Measurements from ENCODE around the gene SERPINB8.

SERPINB8 gene

DNA sequence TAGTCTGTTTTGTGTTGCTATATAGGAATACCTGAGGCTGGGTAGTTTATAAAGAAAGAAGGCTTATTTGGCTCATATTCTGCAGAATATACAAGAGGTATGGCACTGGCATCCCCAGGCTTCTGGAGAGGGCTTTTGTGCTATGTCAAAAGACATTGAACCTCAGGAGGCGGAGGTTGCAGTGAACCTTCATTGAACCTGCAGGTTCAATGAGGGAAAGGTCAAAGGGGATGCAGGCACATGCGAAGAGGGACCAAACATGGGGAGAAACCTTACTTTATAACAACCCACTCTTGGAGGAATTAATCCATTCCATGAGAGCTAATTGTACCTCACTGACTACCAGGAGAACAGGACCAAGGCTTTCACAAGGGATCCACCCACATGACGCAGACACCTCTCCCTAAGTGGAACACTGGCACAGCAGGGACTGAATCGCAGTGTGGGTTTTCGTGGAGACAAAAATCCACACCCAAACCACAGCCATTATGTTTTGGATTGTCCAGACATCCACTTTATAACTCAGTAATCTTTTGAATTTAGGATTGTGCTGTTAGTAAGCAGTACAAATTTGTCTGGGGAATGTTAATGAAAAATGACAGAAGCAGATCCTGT, 4.1 kb upstream of the SERPINB8 start:
- no peak for DNase-seq (ENCODE audit: low read depth)

DNA sequence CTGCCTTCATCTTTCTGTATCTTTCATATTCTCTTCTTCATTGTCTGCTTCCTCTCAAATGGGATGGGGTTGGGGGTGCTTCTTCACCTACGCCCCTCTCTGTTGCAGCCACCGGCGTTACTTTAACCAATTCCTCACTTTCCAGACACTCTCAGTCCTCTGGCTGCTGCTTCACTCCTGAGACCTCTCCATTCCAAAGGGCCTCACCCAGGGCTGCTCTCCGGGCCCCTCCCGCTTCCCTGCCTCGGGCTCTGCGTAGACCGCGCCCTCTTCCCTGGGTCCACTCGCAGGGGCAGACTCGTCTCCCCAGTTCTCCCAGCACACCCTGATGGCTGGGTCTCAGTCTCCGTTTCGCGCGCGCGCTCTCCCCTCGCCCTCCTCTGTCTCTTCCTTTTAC, 926 bp downstream of the SERPINB8 start:
- no peak for DNase-seq (ENCODE audit: low read depth)

DNA sequence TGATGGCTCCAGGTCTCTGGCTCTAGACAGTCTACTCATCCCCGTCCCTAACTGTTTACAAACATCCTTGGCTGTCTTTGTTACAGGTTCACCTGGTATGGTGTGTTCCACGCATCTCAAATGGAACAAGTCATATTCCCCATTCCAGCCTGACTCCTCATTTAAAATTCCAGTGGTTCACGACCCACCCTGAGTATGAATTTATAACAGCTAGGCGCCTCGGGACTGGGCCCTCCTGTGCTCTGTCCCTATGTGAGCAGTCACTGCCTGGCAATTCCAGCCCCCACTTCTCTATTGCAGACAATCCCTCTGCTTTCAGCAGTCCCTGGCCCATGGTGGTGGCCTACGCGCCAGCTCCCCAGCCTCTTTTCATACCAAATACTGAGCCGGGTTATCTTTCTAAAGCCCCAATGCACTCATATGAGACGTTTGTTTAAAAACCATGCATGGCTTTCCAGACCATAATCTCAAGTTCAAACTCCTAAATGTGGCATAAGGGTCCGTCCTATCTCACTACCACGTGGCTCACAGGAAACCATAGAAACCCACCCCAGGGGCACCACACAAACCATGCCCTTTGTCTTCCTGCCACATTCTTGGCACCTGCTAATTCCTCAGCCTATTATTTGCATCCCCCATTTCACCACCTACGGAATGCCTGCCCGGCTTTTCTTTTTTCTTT, 1.6 kb downstream of the SERPINB8 start:
- no peak for DNase-seq (ENCODE audit: low read depth)

DNA sequence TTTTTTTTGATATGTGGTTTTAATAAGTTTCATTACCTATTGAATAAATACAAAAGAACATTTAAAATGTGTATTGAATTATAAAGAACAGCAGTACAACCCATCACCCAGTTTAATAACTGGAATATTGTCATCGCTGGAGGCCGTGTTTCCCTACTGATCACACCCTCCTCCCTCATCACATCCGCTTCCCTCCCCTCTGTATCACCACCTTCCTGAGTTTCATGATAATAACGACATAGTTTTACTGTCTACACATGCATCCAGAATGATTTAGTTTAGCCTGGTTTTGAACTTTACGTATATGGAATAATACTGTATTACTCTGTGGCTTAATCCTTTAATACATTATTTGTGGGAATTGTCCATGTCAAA, 2.1 kb downstream of the SERPINB8 start:
- DNase-seq (ENCODE audit: low read depth): no peak

DNA sequence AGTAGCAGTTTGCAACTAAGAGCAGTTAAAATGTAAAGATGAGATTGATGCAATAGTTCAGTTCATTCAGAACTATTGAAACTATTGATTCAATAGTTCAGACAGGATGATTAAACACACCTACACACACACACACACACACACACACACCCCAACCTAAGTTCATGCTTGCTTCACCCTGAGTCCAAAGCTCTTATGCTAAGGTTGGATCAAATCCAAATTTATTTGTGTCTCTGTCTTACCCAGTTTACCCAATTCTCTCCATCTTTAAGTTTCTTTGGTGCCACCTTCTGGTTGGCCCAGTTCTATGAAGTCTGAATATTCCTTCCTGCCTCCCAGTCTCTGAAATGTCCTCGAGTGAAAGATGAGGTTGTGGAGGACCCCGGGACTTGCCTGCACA, 5.1 kb downstream of the SERPINB8 start:
- no peak for DNase-seq (ENCODE audit: low read depth)

DNA sequence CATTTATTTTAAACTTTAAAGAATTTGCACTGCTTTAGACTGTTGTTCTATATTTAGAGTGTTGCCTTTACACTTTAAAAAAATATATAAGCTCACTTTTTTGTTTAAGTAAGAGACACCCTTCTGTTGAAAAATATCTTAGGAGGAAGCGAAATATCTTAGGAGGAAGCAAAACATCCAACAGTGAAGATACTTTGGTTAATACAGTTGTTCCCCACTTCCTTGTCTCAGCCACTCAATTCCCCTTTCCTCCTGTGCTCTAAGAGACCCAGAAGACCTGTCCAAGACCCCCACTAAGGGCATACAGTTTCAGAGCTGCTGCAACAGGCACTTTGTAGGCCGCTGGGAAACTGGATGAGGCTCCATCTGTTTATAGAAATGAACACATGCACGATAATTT, 5.7 kb downstream of the SERPINB8 start:
- DNase-seq (ENCODE audit: low read depth): no peak

DNA sequence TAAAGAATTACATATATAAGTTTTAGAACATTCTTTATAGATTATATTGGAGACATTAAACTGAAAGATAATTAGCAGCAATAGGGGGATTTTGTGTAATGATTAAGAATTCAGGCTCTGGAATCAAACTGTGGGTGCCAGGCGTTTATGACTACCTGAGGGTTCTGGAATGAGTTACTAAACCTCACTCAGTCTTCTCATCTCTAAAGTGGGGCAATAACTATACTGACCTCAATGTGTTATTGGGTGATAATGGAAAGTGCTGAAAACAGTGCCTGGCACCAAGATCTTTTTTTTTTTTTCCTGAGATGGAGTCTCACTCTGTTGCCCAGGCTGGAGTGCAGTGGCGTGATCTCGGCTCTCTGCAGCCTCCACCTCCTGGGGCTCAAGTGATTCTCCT, 7.2 kb downstream of the SERPINB8 start:
- DNase-seq (ENCODE audit: low read depth): no peak

DNA sequence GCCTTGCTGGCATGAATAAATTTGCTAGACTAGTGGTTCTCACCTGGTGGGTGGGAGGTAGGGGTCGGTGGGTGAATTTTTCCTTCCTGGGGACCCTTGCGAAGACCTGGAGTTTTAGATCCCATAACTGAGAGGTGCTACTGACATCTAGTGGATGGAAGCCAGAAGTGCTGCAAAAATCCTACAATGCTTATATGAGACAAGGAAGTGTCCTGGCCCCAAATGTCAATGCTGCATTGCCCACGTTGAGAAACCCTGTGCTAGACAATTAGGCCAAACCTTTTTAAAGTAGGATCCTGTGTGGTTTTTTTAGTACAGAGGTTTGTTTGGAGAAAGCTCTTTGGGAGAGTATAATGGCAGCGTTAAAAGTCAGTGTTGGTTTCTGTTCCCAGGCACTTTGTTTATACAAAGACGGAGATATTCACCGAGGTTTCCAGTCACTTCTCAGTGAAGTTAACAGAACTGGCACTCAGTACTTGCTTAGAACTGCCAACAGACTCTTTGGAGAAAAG, 9.6 kb downstream of the SERPINB8 start:
- DNase-seq (ENCODE audit: low read depth): peak; percentile 4

DNA sequence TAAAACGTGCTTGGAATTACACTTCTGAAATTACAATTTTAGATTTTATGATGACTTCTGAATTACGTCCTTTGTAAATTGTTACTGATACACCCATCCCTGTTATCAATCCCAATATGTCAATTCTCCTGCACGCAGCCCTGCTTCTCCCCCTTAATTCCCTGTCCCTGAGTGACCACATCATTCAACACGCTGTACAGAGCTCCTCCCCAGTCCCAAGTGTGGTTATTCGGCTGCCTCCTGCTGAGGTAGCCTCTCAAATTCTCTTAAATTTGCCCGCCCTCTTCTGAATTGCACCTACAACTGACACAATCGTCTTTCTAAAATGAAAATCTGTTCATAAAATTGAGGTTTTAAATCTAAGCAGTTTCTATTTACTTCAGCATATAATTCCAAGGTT, 10.1 kb downstream of the SERPINB8 start:
- no peak for DNase-seq (ENCODE audit: low read depth)

DNA sequence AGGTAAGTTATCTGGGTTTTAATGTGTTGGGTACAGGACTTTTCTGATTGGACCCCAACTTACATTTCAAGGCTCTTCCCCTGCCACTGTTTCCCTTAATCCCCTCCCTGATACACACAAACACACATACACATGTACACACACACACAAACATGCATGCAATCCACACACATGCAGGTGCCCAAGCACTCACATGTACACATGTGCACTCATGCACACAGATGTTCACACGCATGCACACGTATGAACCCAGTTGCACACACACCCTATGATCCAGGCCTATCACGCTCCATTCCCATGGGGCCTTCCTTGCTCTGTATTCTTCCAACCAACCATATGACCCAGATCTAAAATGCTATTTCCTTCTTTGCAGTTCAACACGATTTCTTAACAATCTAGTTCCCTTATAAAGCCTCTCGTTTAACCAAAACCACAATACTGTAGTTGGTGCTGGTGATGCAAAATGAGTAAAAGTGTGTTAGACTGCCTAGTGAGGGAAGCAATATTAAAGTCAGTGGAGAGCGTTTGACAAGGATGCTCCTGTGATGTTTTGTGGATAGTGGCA, 11.1 kb downstream of the SERPINB8 start:
- no peak for DNase-seq (ENCODE audit: low read depth)

DNA sequence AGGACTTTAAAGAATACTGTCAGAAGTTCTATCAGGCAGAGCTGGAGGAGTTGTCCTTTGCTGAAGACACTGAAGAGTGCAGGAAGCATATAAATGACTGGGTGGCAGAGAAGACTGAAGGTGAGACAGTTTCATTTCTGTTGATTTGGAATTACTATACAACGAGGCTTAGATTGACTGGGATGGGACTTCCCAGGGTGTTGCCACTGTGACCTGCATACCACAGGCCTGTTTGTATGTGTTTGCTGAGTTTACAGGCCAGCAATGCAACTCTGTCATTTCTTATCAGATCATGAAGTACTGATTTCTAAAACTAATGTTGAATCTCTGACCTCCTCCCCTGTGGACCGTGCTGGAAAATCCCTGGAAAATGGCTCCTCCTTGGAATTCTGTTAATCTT, 11.8 kb downstream of the SERPINB8 start:
- no peak for DNase-seq (ENCODE audit: low read depth)

DNA sequence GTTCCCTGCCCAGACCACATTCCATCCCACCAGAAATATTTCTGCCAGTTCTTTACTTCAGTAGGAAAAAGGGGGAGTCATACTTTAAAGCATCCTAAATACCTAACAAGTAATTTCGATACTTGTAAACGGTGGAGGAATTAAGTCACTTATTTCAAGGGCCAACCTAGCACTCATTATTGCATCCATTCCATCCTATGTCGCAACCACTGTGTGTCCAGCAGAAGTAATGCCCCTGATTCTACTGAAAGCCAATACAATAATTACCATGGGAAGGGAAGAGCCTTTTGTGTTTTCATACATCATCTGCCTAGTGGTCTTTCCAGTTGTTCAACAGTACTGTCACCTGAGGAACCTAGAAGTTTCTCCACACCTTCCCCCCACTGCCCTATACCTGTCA, 12.5 kb downstream of the SERPINB8 start:
- DNase-seq (ENCODE audit: low read depth): no peak

DNA sequence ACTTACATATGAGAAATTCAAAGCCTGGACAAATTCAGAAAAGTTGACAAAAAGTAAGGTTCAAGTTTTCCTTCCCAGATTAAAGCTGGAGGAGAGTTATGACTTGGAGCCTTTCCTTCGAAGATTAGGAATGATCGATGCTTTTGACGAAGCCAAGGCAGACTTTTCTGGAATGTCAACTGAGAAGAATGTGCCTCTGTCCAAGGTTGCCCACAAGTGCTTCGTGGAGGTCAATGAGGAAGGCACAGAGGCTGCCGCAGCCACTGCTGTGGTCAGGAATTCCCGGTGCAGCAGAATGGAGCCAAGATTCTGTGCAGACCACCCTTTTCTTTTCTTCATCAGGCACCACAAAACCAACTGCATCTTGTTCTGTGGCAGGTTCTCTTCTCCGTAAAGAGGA, 17.0 kb downstream of the SERPINB8 start:
- no peak for DNase-seq (ENCODE audit: low read depth)

DNA sequence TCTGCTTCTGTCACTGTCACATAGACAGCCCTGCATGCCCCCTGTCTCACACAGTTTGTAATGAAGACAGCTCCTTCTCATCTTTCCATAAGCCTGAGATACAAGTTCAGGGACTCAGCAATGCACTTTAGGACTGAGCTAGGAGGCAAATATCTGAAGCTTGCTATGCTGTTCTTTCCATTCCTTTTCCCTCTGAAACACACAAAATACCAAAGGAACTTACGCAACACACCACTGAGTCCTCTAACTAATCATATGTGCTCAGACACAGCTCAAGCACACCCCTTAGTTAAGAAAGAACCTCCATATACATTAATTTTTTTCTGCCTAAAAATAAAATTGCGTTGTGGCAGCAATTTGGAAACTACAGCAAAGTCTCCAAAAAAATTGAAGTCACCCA, 17.9 kb downstream of the SERPINB8 start:
- DNase-seq (ENCODE audit: low read depth): no peak

DNA sequence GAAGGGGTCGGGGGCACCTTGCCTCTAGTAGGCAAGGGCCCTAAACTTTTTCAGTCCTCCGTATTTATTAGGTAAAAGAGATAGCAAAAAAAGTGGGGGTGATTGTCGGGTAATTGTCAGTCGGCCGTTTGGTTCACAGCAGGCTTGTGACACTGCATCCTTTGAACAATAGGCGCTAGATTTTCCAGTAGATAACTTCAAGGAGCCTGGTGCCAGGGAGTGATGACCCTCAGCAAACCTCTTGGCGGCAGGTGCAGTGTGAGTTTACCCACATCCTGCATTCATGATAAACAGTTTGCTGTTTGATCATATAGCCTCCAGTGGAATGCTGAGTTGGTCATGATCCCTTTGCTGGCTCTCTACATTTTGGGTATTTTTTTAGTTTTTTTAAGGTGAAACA, 22.9 kb downstream of the SERPINB8 start:
- DNase-seq (ENCODE audit: low read depth): no peak

DNA sequence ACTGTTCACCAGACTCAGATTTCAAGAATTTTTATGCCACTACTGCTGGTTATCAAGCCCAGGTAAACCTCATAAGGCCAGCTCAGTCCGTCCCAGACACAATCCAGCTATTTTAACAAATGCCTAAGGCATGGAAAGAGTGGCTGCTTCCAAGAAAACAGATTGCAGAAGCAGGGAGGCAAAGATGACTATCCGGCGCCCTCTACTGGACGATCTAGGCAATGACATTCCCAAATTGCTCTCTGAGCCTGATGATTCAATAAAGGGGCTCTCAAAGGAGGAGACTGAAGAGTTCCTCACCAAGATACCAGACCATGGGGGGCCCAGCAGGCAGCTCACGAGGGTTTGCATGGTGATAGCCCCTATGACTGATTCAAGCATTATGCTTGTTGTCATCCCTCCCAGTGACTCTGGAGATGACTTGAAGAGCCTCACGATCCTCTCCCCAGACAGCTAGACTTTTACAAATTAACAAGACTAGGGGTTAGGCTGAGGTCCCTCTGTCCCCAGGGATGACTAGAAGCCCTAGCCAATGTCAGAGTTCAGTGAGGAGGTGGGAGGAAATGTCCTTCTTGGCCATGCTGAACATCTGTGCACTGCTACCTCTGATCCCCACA, 25.0 kb downstream of the SERPINB8 start:
- no peak for DNase-seq (ENCODE audit: low read depth)

DNA sequence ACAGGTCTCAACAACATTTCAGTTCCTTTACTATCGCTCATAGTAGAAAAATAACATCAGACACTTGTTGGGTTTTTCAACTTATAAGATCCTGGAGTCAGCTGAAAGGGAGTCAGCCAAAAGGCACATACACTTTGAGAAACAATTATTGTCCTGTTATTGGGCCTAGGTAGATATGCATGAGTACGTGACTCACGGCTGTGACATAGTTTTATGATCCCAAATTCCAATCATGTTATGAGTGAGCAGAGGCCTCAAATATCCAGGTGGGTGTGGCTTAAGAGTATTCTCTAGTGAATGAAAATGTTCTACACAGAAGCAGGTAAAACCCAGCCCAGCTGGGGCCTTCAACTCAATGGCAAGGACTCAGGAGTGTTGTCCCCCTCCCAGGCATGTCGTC, 27.2 kb downstream of the SERPINB8 start:
- no peak for DNase-seq (ENCODE audit: low read depth)

DNA sequence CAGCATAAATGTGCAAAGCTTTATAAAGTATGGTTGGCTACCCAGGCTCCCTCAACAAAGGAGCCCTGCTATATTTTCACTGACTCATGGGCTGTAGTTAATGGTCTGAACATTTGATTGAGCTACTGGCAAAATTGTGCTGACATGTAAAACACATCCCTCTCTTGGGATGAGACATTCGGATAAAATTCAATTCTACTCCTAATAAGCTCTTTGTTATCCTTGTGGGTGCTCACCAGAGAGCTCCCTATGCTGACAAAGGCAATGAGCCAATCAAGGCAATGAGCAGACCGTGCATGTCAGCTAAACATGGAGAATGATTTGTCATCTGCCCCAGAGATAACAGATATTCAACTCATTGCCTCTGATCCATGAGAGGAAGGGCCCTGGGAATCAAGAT, 27.7 kb downstream of the SERPINB8 start:
- DNase-seq (ENCODE audit: low read depth): no peak

DNA sequence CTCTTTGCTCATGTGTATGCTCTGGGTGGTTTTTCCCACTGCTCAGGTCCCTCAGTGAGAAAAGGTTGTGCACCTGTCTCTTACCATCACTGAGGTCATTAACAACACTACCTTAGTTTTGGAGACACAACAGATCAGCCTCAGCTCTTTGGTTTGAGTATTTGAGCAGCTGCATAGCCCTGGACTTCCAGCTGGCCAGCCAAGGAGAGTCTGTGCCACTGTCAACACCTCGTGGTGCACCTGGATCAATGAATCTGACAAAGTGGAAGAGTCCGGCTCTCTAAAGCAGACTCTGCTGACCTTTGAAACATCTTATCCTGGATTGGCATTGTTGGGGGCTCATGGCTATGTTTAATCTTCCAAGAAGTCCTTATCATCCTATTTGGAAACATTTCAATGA, 30.0 kb downstream of the SERPINB8 start:
- DNase-seq (ENCODE audit: low read depth): no peak

DNA sequence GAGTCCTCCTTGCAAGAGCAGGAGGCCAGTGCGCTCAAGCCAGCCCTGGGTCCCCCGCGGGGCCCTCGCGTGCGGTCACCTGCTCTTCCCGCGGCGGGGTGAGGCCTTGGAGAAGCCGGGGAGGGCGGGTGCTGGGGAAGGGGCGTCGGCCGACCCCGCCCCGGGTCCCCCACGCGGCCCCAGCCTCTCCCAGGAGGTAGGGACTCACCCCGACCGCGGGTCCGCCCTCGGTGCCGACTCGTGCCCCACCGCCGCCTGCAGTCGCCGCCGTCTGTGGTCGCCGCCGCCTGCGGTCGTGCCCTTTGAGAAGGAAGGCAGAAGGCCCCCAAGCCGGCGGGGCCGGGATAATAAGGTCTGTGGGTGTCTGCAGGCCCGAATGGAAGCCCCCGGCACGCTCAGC, 32.7 kb downstream of the SERPINB8 start:
- no peak for DNase-seq (ENCODE audit: low read depth)

DNA sequence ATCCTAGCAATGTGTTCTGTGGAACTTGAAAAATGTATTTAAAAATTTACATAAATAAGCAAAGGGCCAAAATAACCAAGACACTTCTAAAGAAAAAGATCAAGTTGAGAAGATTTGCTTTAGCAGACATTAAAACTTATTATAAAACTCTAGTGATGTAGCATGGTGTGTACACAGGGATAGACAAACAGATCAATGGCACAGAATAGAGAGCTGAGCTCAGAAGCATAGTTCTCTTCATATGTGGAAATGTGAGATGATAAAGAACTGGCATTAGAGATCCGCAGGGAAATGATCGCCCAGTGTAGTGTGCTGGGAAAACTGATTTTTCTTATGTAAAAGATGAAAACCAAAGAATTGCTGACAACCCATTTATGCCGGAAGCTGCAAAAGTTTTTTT, 39.4 kb downstream of the SERPINB8 start:
- no peak for DNase-seq (ENCODE audit: low read depth)

DNA sequence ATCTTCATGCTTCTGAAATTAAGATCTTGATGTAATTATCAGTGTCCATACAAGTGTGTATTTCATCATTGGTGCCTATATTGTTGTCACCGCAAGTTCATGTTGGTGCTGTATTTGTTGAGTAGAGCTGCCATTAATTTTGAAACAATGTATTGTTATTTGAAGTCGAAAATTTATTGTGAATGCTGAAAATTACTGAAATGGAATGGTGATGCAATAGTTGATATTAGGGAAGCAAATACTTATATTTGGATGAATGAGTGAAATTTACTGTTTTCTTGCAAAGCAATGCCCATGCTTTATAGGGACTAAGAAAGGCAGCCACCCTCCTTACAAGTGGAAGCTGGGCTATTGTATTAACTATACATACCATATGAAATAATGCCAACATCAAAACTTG, 41.6 kb downstream of the SERPINB8 start:
- DNase-seq (ENCODE audit: low read depth): no peak

DNA sequence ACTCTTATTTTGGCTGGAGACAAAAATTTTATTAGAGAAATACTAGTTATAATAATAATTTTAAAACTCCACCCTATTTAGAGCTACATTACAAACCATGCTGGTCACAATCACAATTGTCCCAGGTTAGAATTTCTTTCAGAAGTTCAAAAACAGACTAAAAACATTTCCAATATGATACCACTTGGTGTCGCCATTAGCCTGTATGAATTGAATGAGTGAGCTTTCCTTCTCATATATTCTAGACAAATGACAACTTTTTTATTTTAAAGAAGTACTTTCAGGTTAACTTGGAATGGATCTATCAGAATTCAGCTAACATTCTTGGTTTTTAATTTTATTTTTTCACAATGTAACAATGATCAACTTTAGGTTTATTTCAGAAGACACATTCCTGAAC, 48.0 kb downstream of the SERPINB8 start:
- no peak for DNase-seq (ENCODE audit: low read depth)
